Stimulated activated CD4-positive, alpha-beta T cell treated with anti-CD3 and anti-CD28 coated beads, Interleukin-1b, Interleukin-23, amount 100 ng/mL, for 1 hour (primary cell): ENCODE results near the gene ADAMTS17.
"Not testable (repeated sequence)": the region's sequence is repeated elsewhere in the genome, so short reads cannot be mapped to it uniquely, and the experiment has no call there.

ENCODE experiments used
- DNase-seq, 2 donors: peaks; one replicate each; pipeline ENCODE4 v3.0.0-alpha.2; 2020; ENCODE audit warnings: low read depth in 2 of 2

The ADAMTS17 gene

GRCh38 chr15:99953886-99954285 is 387.9 kb downstream of the ADAMTS17 start:
- no peak for DNase-seq

- DNase-seq, result no peak
Observed at GRCh38 chr15:99951511-99951910, 390.3 kb downstream of the ADAMTS17 start.

GRCh38 chr15:99944131-99944530 is 397.6 kb downstream of the ADAMTS17 start:
- no peak for DNase-seq

GRCh38 chr15:99943466-99943865 is 398.3 kb downstream of the ADAMTS17 start:
- no peak for DNase-seq

GRCh38 chr15:99932676-99933402 is 408.9 kb downstream of the ADAMTS17 start:
- no peak for DNase-seq

GRCh38 chr15:99931703-99932603 is 409.8 kb downstream of the ADAMTS17 start:
- DNase-seq, result no peak

- DNase-seq, result no peak
Observed at GRCh38 chr15:99930696-99931095, 411.1 kb downstream of the ADAMTS17 start.

GRCh38 chr15:99929266-99929665 is 412.5 kb downstream of the ADAMTS17 start:
- DNase-seq, result no peak

- DNase-seq, result peak; percentile 75 to 81
Observed at GRCh38 chr15:99928429-99928981, 413.3 kb downstream of the ADAMTS17 start.

GRCh38 chr15:99926532-99926931 is 415.2 kb downstream of the ADAMTS17 start:
- not testable (repeated sequence) for DNase-seq

- DNase-seq, result peak; percentile 38 to 50
Observed at GRCh38 chr15:99925661-99926461, 415.9 kb downstream of the ADAMTS17 start.

- DNase-seq, result no peak
Observed at GRCh38 chr15:99923711-99924110, 418.1 kb downstream of the ADAMTS17 start.
